HG03558 (cell line): Measurements from ENCODE around the gene ZMYND11.
"Not testable (repeated sequence)": the region's sequence is repeated elsewhere in the genome, so short reads cannot be mapped to it uniquely, and the experiment has no call there.

Experiments used
- ATAC-seq: cut with Tn5 transposase; IDR thresholded peaks from one replicate; pipeline ENCODE4 v1.9.1; 2021; ENCODE audit warnings: moderate number of reproducible peaks; ENCODE audit not compliant: unreplicated experiment; ENCODE audit errors: extremely low read depth

The ZMYND11 gene

GRCh38 chr10:278707-279106 is 143.5 kb downstream of the ZMYND11 start:
- no peak for ATAC-seq

GRCh38 chr10:279232-279631 is 144.0 kb downstream of the ZMYND11 start:
- ATAC-seq = no peak

- ATAC-seq = no peak
These were observed 144.4 kb downstream of the ZMYND11 start for GRCh38 chr10:279655-280054.

- ATAC-seq = no peak
These were observed 147.3 kb downstream of the ZMYND11 start for GRCh38 chr10:282294-283139.

GRCh38 chr10:283140-283479 is 147.9 kb downstream of the ZMYND11 start:
- no peak for ATAC-seq

- peak; percentile 54 for ATAC-seq
These were observed 148.7 kb downstream of the ZMYND11 start for GRCh38 chr10:283916-284356.

- ATAC-seq = no peak
These were observed 150.0 kb downstream of the ZMYND11 start for GRCh38 chr10:285216-285615.

- no peak for ATAC-seq
These were observed 151.9 kb downstream of the ZMYND11 start for GRCh38 chr10:287026-287709.

- no peak for ATAC-seq
These were observed 152.6 kb downstream of the ZMYND11 start for GRCh38 chr10:287814-288213.

GRCh38 chr10:288316-289200 is 153.3 kb downstream of the ZMYND11 start:
- ATAC-seq = no peak

- ATAC-seq = no peak
These were observed 154.3 kb downstream of the ZMYND11 start for GRCh38 chr10:289581-289980.

GRCh38 chr10:290026-290725 is 154.9 kb downstream of the ZMYND11 start:
- ATAC-seq = no peak

GRCh38 chr10:293636-294035 is 158.4 kb downstream of the ZMYND11 start:
- no peak for ATAC-seq

GRCh38 chr10:297567-297966 is 162.3 kb downstream of the ZMYND11 start:
- no peak for ATAC-seq

- no peak for ATAC-seq
These were observed 162.8 kb downstream of the ZMYND11 start for GRCh38 chr10:298033-298432.

- ATAC-seq = no peak
These were observed 164.3 kb downstream of the ZMYND11 start for GRCh38 chr10:299512-299911.

- ATAC-seq = no peak
These were observed 164.7 kb downstream of the ZMYND11 start for GRCh38 chr10:299969-300368.

- ATAC-seq = not testable (repeated sequence)
These were observed 165.3 kb downstream of the ZMYND11 start for GRCh38 chr10:300580-300979.

GRCh38 chr10:301536-301935 is 166.3 kb downstream of the ZMYND11 start:
- ATAC-seq = no peak
